ENCODE results near the gene ATL1.
A peak's percentile ranks its signal among the peaks of the same experiment; 100 is the strongest.
"Not testable (repeated sequence)": the region's sequence is repeated elsewhere in the genome, so short reads cannot be mapped to it uniquely, and the experiment has no call there.

ATL1 gene

GRCh38 chr14:50538034-50538433, 21.9 kb upstream of the ATL1 start:
- not testable (repeated sequence) for DNase-seq

- no peak for DNase-seq
Observed at GRCh38 chr14:50539051-50539450, 20.9 kb upstream of the ATL1 start.

DNA sequence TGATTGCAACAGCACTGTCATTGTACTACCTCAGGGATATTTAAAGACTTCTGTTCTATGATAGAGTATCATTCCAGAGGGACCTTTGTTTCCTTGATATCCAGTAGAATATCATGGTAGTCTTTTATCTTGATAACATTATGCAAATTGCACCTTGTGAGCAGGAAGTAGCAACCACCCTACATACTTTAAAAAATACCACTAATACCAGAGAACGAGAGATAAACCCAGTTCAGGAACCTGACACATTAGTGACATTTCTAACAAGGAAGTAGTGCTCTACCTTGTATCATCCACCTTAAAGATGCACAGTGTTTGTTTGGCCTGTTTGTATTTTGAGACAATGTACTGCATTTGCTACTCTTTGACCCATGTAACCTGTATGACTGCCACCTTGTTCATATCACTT, 18.8 kb upstream of the ATL1 start:
- DNase-seq: no peak

GRCh38 chr14:50542941-50543418, 17.0 kb upstream of the ATL1 start:
- DNase-seq: peak; percentile 65

- DNase-seq: no peak
Observed at GRCh38 chr14:50544911-50545310, 15.0 kb upstream of the ATL1 start.

- DNase-seq: no peak
Observed at GRCh38 chr14:50545618-50546017, 14.3 kb upstream of the ATL1 start.

- DNase-seq: no peak
Observed at GRCh38 chr14:50550294-50550693, 9.7 kb upstream of the ATL1 start.

DNA sequence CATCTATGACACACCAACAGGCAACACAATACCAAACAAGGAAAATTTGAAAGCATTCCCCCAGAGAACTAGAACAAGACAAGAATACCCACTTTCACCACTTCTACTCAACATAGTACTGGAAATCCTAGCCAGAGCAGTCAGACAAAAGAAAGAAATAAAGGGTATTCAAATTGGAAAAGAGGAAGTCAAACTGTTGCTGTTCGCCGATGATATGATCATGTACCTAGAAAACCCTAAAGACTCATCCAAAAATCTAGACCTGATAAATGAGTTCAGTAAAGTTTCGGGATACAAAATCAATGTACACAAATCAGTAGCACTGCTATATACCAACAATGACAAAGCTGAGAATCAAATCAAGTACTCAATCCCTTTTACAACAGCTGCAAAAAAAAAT, 8.1 kb upstream of the ATL1 start:
- DNase-seq: no peak

DNA sequence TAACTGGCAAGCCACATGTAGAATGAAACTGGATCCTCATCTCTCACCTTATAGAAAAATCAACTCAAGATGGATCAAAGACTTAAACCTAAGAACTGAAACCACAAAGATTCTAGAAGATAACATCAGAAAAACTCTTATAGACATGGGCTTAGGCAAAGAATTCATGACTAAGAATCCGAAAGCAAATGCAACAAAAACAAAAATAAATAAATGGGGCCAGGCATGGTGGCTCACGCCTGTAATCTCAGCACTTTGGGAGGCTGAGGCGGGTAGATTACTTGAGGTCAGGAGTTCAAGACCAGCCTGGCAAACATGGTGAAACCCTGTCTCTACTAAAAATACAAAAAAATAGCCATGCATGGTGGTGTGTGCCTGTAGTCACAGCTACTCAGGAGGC, 7.1 kb upstream of the ATL1 start:
- not testable (repeated sequence) for DNase-seq

DNA sequence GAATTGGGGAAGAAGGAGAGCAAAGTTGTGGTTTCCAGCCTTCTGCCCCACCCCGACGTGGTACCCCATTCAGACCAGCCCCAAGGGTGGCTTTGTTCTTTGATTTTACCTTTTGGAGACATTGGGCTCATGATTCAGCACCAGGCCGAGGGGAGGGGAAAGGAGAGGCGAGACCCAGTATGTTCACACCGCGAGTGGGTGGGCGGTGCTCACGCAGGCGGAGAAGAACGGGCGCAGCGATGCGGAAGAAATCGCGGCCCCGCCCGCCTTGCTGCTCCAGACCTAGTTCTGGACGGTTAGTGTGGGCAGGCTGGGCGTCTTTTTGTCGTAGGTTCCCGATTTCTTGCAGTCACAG, 963 bp downstream of the ATL1 start:
- peak; percentile 80 for DNase-seq

GRCh38 chr14:50562841-50563240, 2.9 kb downstream of the ATL1 start:
- no peak for DNase-seq

- DNase-seq: no peak
Observed at GRCh38 chr14:50569714-50570274, 9.8 kb downstream of the ATL1 start.

DNA sequence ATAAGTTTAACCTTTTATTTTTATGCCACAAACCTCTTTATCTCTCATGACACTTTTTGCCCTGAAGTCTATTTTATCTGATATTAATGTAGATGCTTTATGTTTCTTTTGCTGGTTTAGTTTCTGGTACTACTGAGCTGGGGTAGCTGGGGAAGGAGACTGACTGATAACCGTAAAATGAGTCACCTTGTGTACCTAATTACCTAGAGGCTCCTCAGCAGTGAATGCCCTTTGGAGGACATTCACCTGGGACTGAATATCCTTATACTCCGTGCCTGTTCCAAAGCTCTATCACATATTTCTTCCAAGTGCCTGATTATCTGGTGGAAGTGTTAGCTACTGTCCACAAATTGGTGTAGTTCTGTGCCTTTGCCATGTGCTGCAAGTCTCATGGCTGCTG, 13.9 kb downstream of the ATL1 start:
- no peak for DNase-seq

- no peak for DNase-seq
Observed at GRCh38 chr14:50575769-50576168, 15.8 kb downstream of the ATL1 start.

GRCh38 chr14:50577982-50578381, 18.0 kb downstream of the ATL1 start:
- DNase-seq: no peak

DNA sequence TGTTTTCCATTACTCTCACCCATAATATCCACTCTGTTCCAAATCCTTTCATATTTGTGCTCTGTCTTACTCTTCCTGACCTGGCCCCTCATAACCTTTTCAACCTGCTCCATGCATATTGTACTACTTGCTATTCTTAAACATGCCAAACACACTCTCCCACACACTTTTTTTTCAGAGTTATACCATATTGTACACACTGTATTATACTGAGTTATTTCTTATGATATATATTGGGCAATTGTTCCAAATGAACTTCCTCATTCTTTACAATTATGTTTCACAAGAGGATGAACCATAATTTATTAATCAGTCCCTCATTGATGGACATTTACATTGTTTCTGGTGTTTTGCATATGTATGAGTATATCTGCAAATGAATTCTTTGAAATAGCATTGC, 18.5 kb downstream of the ATL1 start:
- no peak for DNase-seq

DNA sequence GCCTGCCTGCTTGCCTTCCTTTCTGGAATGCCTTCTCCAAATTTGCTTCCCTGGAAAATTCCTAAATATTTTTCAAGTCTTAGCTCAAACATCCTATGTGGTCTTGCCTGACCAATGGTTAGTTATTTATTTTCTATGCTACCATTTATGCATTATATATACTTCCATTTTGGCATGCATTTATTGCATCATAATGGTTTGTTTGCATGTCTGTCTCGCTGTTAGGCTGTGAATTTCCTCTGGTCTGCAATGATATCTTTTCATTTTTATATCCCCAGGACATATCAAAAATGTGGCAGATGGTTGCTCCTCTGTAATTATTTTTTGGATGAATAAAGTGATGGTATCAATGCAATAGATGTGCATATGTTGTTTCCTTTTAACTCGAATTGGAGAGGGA, 30.5 kb downstream of the ATL1 start:
- DNase-seq: no peak

DNA sequence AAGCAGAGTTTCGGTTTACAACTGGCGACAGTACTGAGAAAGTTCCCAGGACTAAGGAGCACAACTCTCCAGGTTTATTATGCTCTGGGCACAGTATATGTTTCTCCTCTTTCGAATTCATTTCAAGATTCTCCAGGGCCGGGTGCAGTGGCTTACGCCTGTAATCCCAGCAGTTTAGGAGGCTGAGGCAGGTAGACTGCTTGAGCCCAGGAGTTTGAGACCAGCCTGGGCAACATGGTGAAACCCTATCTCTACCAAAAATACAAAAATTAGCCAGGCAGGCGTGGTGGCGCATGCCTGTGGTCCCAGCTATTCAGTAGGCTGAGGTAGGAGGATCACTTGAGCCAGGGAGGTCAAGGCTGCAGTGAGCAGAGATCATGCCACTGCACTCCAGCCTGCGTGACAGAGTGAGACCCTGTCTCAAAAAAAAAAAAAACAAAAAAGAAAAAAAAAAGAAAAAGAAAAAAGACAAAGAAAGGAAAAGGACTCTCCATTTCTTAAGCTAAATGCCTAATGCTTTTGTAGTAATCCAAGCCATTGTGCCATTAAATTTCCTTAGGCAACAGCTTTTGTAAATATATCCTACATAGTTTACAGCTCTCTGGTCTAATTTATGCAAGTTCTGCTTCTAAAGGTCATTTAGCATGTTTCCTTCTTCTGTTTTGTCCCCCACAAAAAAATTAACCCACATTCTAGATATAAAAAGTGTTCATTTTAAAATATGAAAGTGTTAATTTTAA, 34.8 kb downstream of the ATL1 start:
- DNase-seq: no peak

- no peak for DNase-seq
Observed at GRCh38 chr14:50598765-50599164, 38.8 kb downstream of the ATL1 start.

GRCh38 chr14:50599700-50600444, 39.9 kb downstream of the ATL1 start:
- peak; percentile 12 for DNase-seq

DNA sequence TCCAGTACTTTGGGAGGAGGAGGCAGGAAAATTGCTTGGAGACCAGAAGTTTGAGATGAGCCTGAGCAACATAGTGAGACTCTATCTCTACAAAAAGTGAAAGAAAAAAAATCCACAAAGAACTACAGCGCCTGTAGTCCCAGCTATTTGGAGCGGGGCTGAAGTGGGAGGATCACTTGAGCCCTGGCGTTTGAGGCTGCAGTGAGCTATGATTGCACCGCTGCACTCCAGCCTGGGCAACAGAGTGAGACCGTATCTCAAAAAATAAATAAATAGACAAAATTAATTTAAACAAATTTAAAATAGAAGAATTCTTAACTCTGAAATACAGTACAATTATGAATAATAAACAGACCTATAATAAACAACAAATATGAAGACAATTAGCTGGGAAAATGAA, 40.9 kb downstream of the ATL1 start:
- DNase-seq: no peak

- DNase-seq: no peak
Observed at GRCh38 chr14:50601394-50601793, 41.4 kb downstream of the ATL1 start.

GRCh38 chr14:50602035-50602434, 42.1 kb downstream of the ATL1 start:
- DNase-seq: no peak

- no peak for DNase-seq
Observed at GRCh38 chr14:50603565-50603964, 43.6 kb downstream of the ATL1 start.
